ENCODE measurements around the gene CGREF1. TPM values are rescaled to one million over a fixed set of nuclear protein-coding genes. Genes with fewer than 3 reads are reported as not detected.

The CGREF1 gene
- total RNA-seq, 4 donors from 2014 or later = 3.7 to 8.5 TPM; not detected in 2

DNA sequence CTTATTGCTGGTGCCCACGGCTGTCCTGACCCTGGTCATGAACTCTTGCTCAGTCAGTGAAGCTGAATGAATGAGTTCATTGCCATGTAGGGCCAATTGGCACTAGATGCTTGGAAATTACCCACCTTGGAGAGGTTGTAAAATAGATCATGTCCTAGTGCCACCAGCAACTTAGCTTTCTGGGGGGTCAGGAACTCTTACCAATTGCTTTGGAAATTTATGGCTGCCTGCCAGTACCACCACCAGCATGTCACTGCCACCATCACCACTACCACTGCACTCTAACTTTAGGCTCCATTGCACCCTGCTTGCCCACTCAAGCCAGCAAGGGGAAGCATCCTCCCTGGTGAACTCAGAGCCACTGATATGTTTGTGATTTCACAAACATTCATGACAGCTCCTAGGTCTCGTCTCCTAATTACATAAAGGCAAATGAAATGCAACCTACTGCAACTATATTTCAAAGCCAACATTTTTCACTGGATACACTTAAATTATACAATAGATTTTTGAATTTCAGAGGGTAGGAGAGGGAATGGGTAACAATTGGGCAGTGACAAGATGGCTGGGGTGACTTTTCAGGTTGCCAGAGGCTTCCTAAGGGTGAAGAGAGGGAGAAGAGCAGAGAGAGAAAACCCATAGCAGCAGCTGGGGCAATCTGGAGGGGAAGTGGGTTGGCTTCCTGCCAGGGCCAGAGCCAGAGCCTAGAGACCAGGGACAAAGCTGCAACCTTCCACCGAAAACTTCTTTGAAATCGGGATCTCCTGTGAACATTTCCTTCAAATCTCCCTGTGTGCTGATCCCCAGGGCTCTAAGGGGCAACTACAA is 44.0 kb downstream of the CGREF1 start:
- H3K4me3 ChIP-seq (replicated peaks in 1 of 3) = no peak overlapping the region
- intact Hi-C loops (cut with DNase I) = loop anchor here (5.0 kb wide), 1 partner anchor 43 kb away; the partner anchor contains the start of gene TMEM214
- H3K9me3 ChIP-seq = no peaks in the 10 kb centered on the region
- no peaks in the 10 kb centered on the region for H3K36me3 ChIP-seq
- H3K27me3 ChIP-seq = no peaks in the 10 kb centered on the region
- peak; percentile 26 to 29 for DNase-seq
- H3K27ac ChIP-seq = no peak overlapping the region
- WGBS, 2 donors = 45 to 52% methylated on average over 4 of the region's 4 CpGs
- peaks cover 17 to 24% of the 10 kb centered on the region in 2 donors for H3K4me1 ChIP-seq
- no peak for TF ChIP-seq POLR2A (IDR thresholded peaks at IDR 0.05)
- TF ChIP-seq, protein P1, sequence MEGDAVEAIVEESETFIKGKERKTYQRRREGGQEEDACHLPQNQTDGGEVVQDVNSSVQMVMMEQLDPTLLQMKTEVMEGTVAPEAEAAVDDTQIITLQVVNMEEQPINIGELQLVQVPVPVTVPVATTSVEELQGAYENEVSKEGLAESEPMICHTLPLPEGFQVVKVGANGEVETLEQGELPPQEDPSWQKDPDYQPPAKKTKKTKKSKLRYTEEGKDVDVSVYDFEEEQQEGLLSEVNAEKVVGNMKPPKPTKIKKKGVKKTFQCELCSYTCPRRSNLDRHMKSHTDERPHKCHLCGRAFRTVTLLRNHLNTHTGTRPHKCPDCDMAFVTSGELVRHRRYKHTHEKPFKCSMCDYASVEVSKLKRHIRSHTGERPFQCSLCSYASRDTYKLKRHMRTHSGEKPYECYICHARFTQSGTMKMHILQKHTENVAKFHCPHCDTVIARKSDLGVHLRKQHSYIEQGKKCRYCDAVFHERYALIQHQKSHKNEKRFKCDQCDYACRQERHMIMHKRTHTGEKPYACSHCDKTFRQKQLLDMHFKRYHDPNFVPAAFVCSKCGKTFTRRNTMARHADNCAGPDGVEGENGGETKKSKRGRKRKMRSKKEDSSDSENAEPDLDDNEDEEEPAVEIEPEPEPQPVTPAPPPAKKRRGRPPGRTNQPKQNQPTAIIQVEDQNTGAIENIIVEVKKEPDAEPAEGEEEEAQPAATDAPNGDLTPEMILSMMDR (IDR thresholded peaks at IDR 0.05) = no peak

- Histone ChIP-seq H3K27ac (no peak overlapping the region), H3K9me3 (no peaks in the 10 kb centered on the region), H3K4me1 (peaks cover 21 to 36% of the 10 kb centered on the region in 2 donors), H3K36me3 (peaks cover 0 to 3% of the 10 kb centered on the region in 2 donors), H3K4me3 (replicated peaks in 1 of 3) (no peak overlapping the region), H3K27me3 (no peaks in the 10 kb centered on the region)
- 60 to 79% methylated on average over 2 of the region's 2 CpGs for WGBS, 2 donors
- TF ChIP-seq POLR2A (IDR thresholded peaks at IDR 0.05) = no peak
- TF ChIP-seq, protein P1 (IDR thresholded peaks at IDR 0.05) = no peak
- intact Hi-C loops (cut with DNase I) = loop anchor here (5.0 kb wide), 1 partner anchor 41 kb away; the partner anchor contains the start of gene TMEM214
- no peak for DNase-seq
Measured at GRCh38 chr2:27073782-27074181, 45.1 kb downstream of the CGREF1 start.

DNA sequence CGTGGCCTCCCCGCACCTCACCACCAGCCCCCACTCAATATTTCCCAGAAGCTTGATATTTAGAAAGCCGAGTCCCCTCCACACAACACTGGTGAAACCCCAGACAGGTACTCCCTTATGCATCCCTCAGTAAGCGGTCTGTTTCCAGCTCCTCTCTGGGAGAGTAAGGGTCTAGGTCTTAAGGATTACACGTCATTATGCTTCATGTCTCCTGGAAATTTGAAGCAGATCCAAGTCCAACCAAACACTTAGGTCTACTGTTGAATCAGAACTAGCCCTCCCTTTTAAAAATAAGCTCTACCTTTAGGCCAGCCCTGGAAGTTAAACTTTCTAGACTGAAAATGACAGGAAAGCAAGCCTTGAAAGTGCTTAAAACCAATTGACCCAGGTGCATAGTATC is 46.0 kb downstream of the CGREF1 start:
- peak overlapping the region in 2 of 3 donors; percentile 44 to 81 for H3K27ac ChIP-seq
- no peak overlapping the region for H3K4me3 ChIP-seq (replicated peaks in 1 of 3)
- TF ChIP-seq, protein P1 (IDR thresholded peaks at IDR 0.05) = no peak
- no peak for TF ChIP-seq POLR2A (IDR thresholded peaks at IDR 0.05)
- intact Hi-C loops (cut with DNase I) = loop anchor here (5.0 kb wide), 1 partner anchor 41 kb away; the partner anchor contains the start of gene TMEM214
- H3K9me3 ChIP-seq = no peaks in the 10 kb centered on the region
- DNase-seq = no peak
- peaks cover 0 to 5% of the 10 kb centered on the region in 2 donors for H3K36me3 ChIP-seq
- 72 to 76% methylated on average over 5 of the region's 5 CpGs for WGBS, 2 donors
- H3K4me1 ChIP-seq = peaks cover 21 to 37% of the 10 kb centered on the region in 2 donors
- H3K27me3 ChIP-seq = no peaks in the 10 kb centered on the region

DNA sequence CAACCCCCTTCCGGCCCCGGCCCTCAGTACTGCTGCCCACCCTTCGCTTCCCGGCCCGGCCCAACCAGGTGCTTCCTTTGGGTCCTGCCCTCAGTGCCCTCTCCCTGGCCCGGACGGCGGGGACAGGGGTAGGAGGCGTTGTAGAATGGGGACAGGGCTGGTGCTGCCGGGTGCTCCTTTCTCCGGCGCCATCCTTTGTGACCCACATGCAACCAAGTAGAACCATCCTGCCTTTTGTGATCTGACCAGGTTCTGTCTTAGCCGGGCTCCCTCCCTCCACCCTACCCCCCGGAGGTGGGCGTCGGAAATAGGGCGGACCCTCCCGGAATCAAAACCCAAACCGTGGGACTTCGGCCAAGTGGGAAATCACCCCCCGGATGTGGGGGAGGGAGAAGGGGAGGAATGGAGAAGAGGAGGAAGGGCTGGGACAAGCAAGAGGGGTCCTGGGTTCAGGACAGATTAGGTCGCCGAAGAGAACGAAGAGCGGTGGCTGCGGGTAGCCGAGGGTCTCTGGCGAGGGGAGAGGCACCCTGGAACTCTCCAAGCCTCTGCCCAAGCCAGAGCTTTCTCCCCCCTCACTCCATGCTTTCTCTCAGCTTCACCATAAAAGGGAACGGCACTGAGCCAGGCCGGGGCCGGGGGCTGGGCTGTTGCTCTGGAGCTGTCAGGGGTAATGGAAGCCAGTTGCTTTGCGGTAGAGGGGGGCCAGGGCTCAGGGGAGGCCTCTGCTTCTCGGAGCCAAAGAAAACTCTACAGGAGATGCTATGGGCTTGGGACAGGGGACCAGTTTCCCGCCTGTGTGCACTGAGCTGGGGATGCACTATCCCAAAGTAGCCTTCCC is 46.7 kb downstream of the CGREF1 start:
- intact Hi-C loops (cut with DNase I) = loop anchor here (5.0 kb wide), 1 partner anchor 40 kb away; the partner anchor contains the start of gene TMEM214
- Histone ChIP-seq H3K9me3 (no peaks in the 10 kb centered on the region), H3K27ac (peak overlapping the region; percentile 44 to 81 (median 77)), H3K4me3 (replicated peaks in 1 of 3) (peak overlapping the region; percentile 40 to 80 (median 66)), H3K36me3 (peaks cover 0 to 9% of the 10 kb centered on the region in 2 donors), H3K4me1 (peaks cover 21 to 37% of the 10 kb centered on the region in 2 donors), H3K27me3 (no peaks in the 10 kb centered on the region)
- WGBS, 2 donors = 4 to 6% methylated on average over 24 to 31 of the region's 34 CpGs
- DNase-seq = peak; percentile 48 to 49
- TF ChIP-seq POLR2A (IDR thresholded peaks at IDR 0.05) = no peak
- TF ChIP-seq, protein P1 (IDR thresholded peaks at IDR 0.05) = no peak
